Iris pigment epithelial cell (primary cell): Measurements from ENCODE around the gene MBNL2.
A peak's percentile ranks its signal among the peaks of the same experiment; 100 is the strongest.

ENCODE experiments used
- DNase-seq: peaks from one replicate; pipeline ENCODE4 v3.0.0-alpha.2; 2011; ENCODE audit warnings: low read depth

Gene MBNL2

GRCh38 chr13:97300871-97301270 is 78.7 kb downstream of the MBNL2 start:
- no peak for DNase-seq

- DNase-seq: no peak
Observed at GRCh38 chr13:97301382-97302095, 79.4 kb downstream of the MBNL2 start.

- no peak for DNase-seq
Observed at GRCh38 chr13:97302611-97303010, 80.5 kb downstream of the MBNL2 start.

GRCh38 chr13:97306106-97306505 is 84.0 kb downstream of the MBNL2 start:
- no peak for DNase-seq

GRCh38 chr13:97306645-97307044 is 84.5 kb downstream of the MBNL2 start:
- DNase-seq: no peak

GRCh38 chr13:97307118-97307881 is 85.2 kb downstream of the MBNL2 start:
- no peak for DNase-seq

GRCh38 chr13:97307882-97308624 is 85.9 kb downstream of the MBNL2 start:
- peak; percentile 54 for DNase-seq

GRCh38 chr13:97308735-97309429 is 86.7 kb downstream of the MBNL2 start:
- no peak for DNase-seq

GRCh38 chr13:97310809-97311436 is 88.8 kb downstream of the MBNL2 start:
- no peak for DNase-seq

GRCh38 chr13:97311956-97312355 is 89.8 kb downstream of the MBNL2 start:
- no peak for DNase-seq

- no peak for DNase-seq
Observed at GRCh38 chr13:97313551-97314260, 91.6 kb downstream of the MBNL2 start.

GRCh38 chr13:97316390-97316789 is 94.3 kb downstream of the MBNL2 start:
- DNase-seq: no peak

- DNase-seq: no peak
Observed at GRCh38 chr13:97317933-97318332, 95.8 kb downstream of the MBNL2 start.

- DNase-seq: no peak
Observed at GRCh38 chr13:97318532-97318931, 96.4 kb downstream of the MBNL2 start.

GRCh38 chr13:97319113-97319720 is 97.1 kb downstream of the MBNL2 start:
- DNase-seq: no peak

- no peak for DNase-seq
Observed at GRCh38 chr13:97321101-97321500, 99.0 kb downstream of the MBNL2 start.

- DNase-seq: no peak
Observed at GRCh38 chr13:97321616-97322321, 99.6 kb downstream of the MBNL2 start.

- DNase-seq: peak; percentile 71
Observed at GRCh38 chr13:97322740-97323342, 100.7 kb downstream of the MBNL2 start.

- no peak for DNase-seq
Observed at GRCh38 chr13:97324115-97324514, 102.0 kb downstream of the MBNL2 start.

GRCh38 chr13:97325738-97326137 is 103.6 kb downstream of the MBNL2 start:
- DNase-seq: no peak
